Large intestine (tissue), 3 donors: ENCODE measurements around the gene UBE4A. TPM values are rescaled to one million over a fixed set of nuclear protein-coding genes. Genes with fewer than 3 reads are reported as not detected.

Source experiments
- DNase-seq, 2 donors: peaks; one replicate each; pipeline versions ENCODE4 v3.0.0 to v3.0.0-alpha.2; 2013
- H3K27ac ChIP-seq: one replicate; pipeline ENCODE4 v1.5.1; 2013; ENCODE audit warnings: low read length
- H3K27me3 ChIP-seq: 2 replicates; pipeline ENCODE4 v1.6.1; 2013; ENCODE audit warnings: low read length; ENCODE audit not compliant: control insufficient read depth, insufficient read depth
- H3K36me3 ChIP-seq: 2 replicates; pipeline ENCODE4 v1.6.1; 2013; ENCODE audit warnings: low read length; ENCODE audit not compliant: control insufficient read depth, insufficient read depth
- H3K4me1 ChIP-seq: one replicate; pipeline ENCODE4 v1.6.1; 2013; ENCODE audit warnings: low read length; ENCODE audit not compliant: control insufficient read depth, insufficient read depth
- H3K4me3 ChIP-seq: one replicate; pipeline ENCODE4 v1.5.1; 2013; ENCODE audit warnings: low read length
- H3K9me3 ChIP-seq: one replicate; pipeline ENCODE4 v1.6.1; 2013; ENCODE audit warnings: mild to moderate bottlenecking, low read depth, low read length, moderate library complexity; ENCODE audit not compliant: control insufficient read depth
- WGBS: methylation state at CpG from one replicate; pipeline ENCODE4 v1.1.5; 2013; ENCODE audit warnings: low lambda C conversion rate; ENCODE audit not compliant: insufficient coverage; 5-methylcytosine and 5-hydroxymethylcytosine counted together
- polyA plus RNA-seq: library from polyadenylated mRNA; unstranded; fragments of 120-200 nt; gene quantifications from one replicate; pipeline ENCODE4 v1.2.1, GENCODE V29; 2013

The UBE4A gene
- polyA plus RNA-seq, 1 donor: 39.6 TPM

- Histone ChIP-seq H3K27ac (peak overlapping the region; percentile 66), H3K36me3 (no peaks in the 10 kb centered on the region), H3K9me3 (no peaks in the 10 kb centered on the region), H3K27me3 (no peaks in the 10 kb centered on the region), H3K4me1 (peaks cover 20% of the 10 kb centered on the region), H3K4me3 (peak overlapping the region; percentile 96)
- WGBS: 0% methylated on average over 1 of the region's 28 CpGs
- DNase-seq: peak; percentile 35 to 65
Observed at GRCh38 chr11:118437208-118438125, 78.1 kb downstream of the UBE4A start.

- WGBS: 0% methylated on average over 4 of the region's 14 CpGs
- Histone ChIP-seq H3K9me3 (no peaks in the 10 kb centered on the region), H3K27ac (peak overlapping the region; percentile 66), H3K4me1 (peaks cover 23% of the 10 kb centered on the region), H3K4me3 (peak overlapping the region; percentile 96), H3K36me3 (no peaks in the 10 kb centered on the region), H3K27me3 (no peaks in the 10 kb centered on the region)
- DNase-seq: peak; percentile 67 to 84
Observed at GRCh38 chr11:118438314-118438931, 79.0 kb downstream of the UBE4A start.

- no peak overlapping the region for H3K27ac ChIP-seq
- H3K36me3 ChIP-seq: no peaks in the 10 kb centered on the region
- H3K27me3 ChIP-seq: no peaks in the 10 kb centered on the region
- no peak overlapping the region for H3K4me3 ChIP-seq
- DNase-seq: no peak
- no peaks in the 10 kb centered on the region for H3K9me3 ChIP-seq
- peaks cover 22% of the 10 kb centered on the region for H3K4me1 ChIP-seq
Observed at GRCh38 chr11:118439646-118440045, 80.2 kb downstream of the UBE4A start.

GRCh38 chr11:118441770-118442275, 82.4 kb downstream of the UBE4A start:
- peaks cover 20% of the 10 kb centered on the region for H3K4me1 ChIP-seq
- WGBS: no CpG with 5 or more reads among the region's 3 CpGs
- H3K27me3 ChIP-seq: no peaks in the 10 kb centered on the region
- no peak overlapping the region for H3K4me3 ChIP-seq
- DNase-seq: no peak
- no peaks in the 10 kb centered on the region for H3K9me3 ChIP-seq
- no peak overlapping the region for H3K27ac ChIP-seq
- no peaks in the 10 kb centered on the region for H3K36me3 ChIP-seq

GRCh38 chr11:118442301-118442700, 82.9 kb downstream of the UBE4A start:
- 50% methylated on average over 1 of the region's 3 CpGs for WGBS
- no peaks in the 10 kb centered on the region for H3K27me3 ChIP-seq
- no peaks in the 10 kb centered on the region for H3K9me3 ChIP-seq
- H3K27ac ChIP-seq: peak overlapping the region; percentile 4
- H3K36me3 ChIP-seq: no peaks in the 10 kb centered on the region
- no peak overlapping the region for H3K4me3 ChIP-seq
- peak in 1 of 2 donors; percentile 7 for DNase-seq
- peaks cover 20% of the 10 kb centered on the region for H3K4me1 ChIP-seq

GRCh38 chr11:118442908-118443589, 83.6 kb downstream of the UBE4A start:
- WGBS: 83% methylated on average over 1 of the region's 4 CpGs
- peaks cover 20% of the 10 kb centered on the region for H3K4me1 ChIP-seq

GRCh38 chr11:118443590-118444218, 84.3 kb downstream of the UBE4A start:
- Histone ChIP-seq H3K27ac (no peak overlapping the region), H3K27me3 (no peaks in the 10 kb centered on the region), H3K9me3 (no peaks in the 10 kb centered on the region), H3K4me3 (no peak overlapping the region), H3K36me3 (no peaks in the 10 kb centered on the region), H3K4me1 (peaks cover 17% of the 10 kb centered on the region)
- no peak for DNase-seq
- WGBS: no CpG with 5 or more reads among the region's 2 CpGs

More at GRCh38 chr11:118442908-118443589, 83.6 kb downstream of the UBE4A start:
- H3K27ac ChIP-seq: peak overlapping the region; percentile 4
- H3K27me3 ChIP-seq: no peaks in the 10 kb centered on the region
- H3K36me3 ChIP-seq: no peaks in the 10 kb centered on the region
- DNase-seq: peak; percentile 19 to 61
- no peaks in the 10 kb centered on the region for H3K9me3 ChIP-seq
- no peak overlapping the region for H3K4me3 ChIP-seq

- 100% methylated on average over 1 of the region's 4 CpGs for WGBS
- Histone ChIP-seq H3K9me3 (no peaks in the 10 kb centered on the region), H3K27me3 (no peaks in the 10 kb centered on the region), H3K4me3 (no peak overlapping the region), H3K4me1 (peaks cover 4% of the 10 kb centered on the region), H3K27ac (no peak overlapping the region), H3K36me3 (peaks cover 8% of the 10 kb centered on the region)
- no peak for DNase-seq
Observed at GRCh38 chr11:118447423-118447822, 88.0 kb downstream of the UBE4A start.

- no peak for DNase-seq
- no peaks in the 10 kb centered on the region for H3K27me3 ChIP-seq
- H3K9me3 ChIP-seq: no peaks in the 10 kb centered on the region
- H3K4me3 ChIP-seq: no peak overlapping the region
- H3K27ac ChIP-seq: no peak overlapping the region
- peaks cover 9% of the 10 kb centered on the region for H3K36me3 ChIP-seq
- no peaks in the 10 kb centered on the region for H3K4me1 ChIP-seq
Observed at GRCh38 chr11:118448294-118448693, 88.9 kb downstream of the UBE4A start.
